HG03460 (cell line): ENCODE measurements around the gene ZNF280B.
"Not testable (repeated sequence)": the region's sequence is repeated elsewhere in the genome, so short reads cannot be mapped to it uniquely, and the experiment has no call there.

Experiments used
- ATAC-seq: cut with Tn5 transposase; IDR thresholded peaks from one replicate; pipeline ENCODE4 v1.9.1; 2021; ENCODE audit not compliant: unreplicated experiment

Gene ZNF280B

GRCh38 chr22:22510833-22511232, 2.3 kb upstream of the ZNF280B start:
- not testable (repeated sequence) for ATAC-seq

GRCh38 chr22:22509912-22510311, 1.4 kb upstream of the ZNF280B start:
- ATAC-seq = not testable (repeated sequence)

GRCh38 chr22:22507743-22508273, 734 bp downstream of the ZNF280B start:
- ATAC-seq = no peak

GRCh38 chr22:22506736-22507135, 1.8 kb downstream of the ZNF280B start:
- no peak for ATAC-seq

- ATAC-seq = no peak
Observed at GRCh38 chr22:22498267-22498666, 10.3 kb downstream of the ZNF280B start.

GRCh38 chr22:22491589-22491988, 17.0 kb downstream of the ZNF280B start:
- not testable (repeated sequence) for ATAC-seq

- no peak for ATAC-seq
Observed at GRCh38 chr22:22488736-22489135, 19.8 kb downstream of the ZNF280B start.

- no peak for ATAC-seq
Observed at GRCh38 chr22:22487869-22488597, 20.5 kb downstream of the ZNF280B start.

GRCh38 chr22:22487059-22487458, 21.5 kb downstream of the ZNF280B start:
- ATAC-seq = no peak

GRCh38 chr22:22486132-22486899, 22.2 kb downstream of the ZNF280B start:
- no peak for ATAC-seq

- no peak for ATAC-seq
Observed at GRCh38 chr22:22485524-22485923, 23.0 kb downstream of the ZNF280B start.

- no peak for ATAC-seq
Observed at GRCh38 chr22:22484023-22484422, 24.5 kb downstream of the ZNF280B start.

GRCh38 chr22:22480940-22481339, 27.6 kb downstream of the ZNF280B start:
- ATAC-seq = no peak

GRCh38 chr22:22479999-22480532, 28.5 kb downstream of the ZNF280B start:
- no peak for ATAC-seq

- no peak for ATAC-seq
Observed at GRCh38 chr22:22479116-22479515, 29.4 kb downstream of the ZNF280B start.

- no peak for ATAC-seq
Observed at GRCh38 chr22:22478470-22478869, 30.1 kb downstream of the ZNF280B start.

- no peak for ATAC-seq
Observed at GRCh38 chr22:22474733-22475132, 33.8 kb downstream of the ZNF280B start.

GRCh38 chr22:22471104-22471503, 37.4 kb downstream of the ZNF280B start:
- ATAC-seq = not testable (repeated sequence)

- no peak for ATAC-seq
Observed at GRCh38 chr22:22469527-22469926, 39.0 kb downstream of the ZNF280B start.

- not testable (repeated sequence) for ATAC-seq
Observed at GRCh38 chr22:22468794-22469469, 39.6 kb downstream of the ZNF280B start.

- no peak for ATAC-seq
Observed at GRCh38 chr22:22467112-22467511, 41.4 kb downstream of the ZNF280B start.
